D341Med (cell line): ENCODE data around the gene WDFY2.
"Not testable (repeated sequence)": the region's sequence is repeated elsewhere in the genome, so short reads cannot be mapped to it uniquely, and the experiment has no call there.

ENCODE experiments used
- DNase-seq: peaks from one replicate; pipeline ENCODE4 v3.0.0; 2012; ENCODE audit warnings: low spot score

WDFY2 gene

GRCh38 chr13:51632591-51633362 is 48.5 kb downstream of the WDFY2 start:
- no peak for DNase-seq

- DNase-seq: no peak
Measured at GRCh38 chr13:51635137-51635878, 51.0 kb downstream of the WDFY2 start.

DNA sequence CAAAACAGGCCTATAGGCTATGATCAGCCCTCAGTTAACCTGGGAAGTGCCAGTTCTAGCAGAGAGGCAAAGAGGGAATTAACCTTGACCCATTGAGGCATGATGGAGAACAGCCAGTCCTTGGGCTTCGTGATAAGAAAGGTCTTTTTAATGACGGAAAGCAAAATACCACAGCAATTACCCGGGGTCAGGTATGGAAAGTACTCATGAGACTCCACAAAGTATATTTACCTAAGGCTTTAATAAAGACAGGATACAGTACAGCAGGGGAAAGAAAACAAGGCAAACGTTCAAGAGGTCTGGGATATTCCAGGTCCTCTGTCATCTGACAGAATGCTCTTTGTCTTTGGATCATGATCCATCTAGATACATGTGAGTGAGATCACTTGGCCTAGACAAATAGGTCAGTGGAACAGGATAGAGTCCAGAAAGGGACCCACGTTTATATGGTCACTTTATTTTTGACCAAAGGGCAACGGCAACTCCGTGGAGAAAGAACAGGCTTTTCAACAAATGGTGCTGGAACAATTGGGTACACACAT is 52.2 kb downstream of the WDFY2 start:
- DNase-seq: no peak

- no peak for DNase-seq
Measured at GRCh38 chr13:51637852-51638215, 53.6 kb downstream of the WDFY2 start.

GRCh38 chr13:51638216-51638871 is 54.1 kb downstream of the WDFY2 start:
- DNase-seq: no peak

DNA sequence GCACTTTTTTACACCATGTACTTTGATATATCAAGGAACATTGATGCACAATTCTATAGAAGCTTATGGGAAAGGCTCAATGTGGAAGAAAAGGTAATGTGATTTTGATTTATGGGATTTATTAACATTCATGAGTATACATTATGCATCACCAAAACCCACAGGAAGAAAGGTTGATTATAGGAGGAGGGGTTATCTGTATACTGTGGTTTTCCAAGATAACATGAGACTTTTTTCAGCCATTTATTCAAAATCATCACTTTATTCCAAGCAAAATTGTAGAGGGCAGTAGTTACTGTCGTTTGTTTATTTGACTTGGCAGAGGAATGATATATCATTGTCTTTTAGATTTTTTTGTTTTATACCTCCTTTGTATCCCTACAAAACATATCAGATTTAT is 54.9 kb downstream of the WDFY2 start:
- DNase-seq: no peak

- not testable (repeated sequence) for DNase-seq
Measured at GRCh38 chr13:51640696-51641095, 56.4 kb downstream of the WDFY2 start.

- no peak for DNase-seq
Measured at GRCh38 chr13:51643105-51643881, 59.0 kb downstream of the WDFY2 start.

GRCh38 chr13:51643882-51644281 is 59.6 kb downstream of the WDFY2 start:
- DNase-seq: no peak

GRCh38 chr13:51644654-51645053 is 60.4 kb downstream of the WDFY2 start:
- DNase-seq: no peak

DNA sequence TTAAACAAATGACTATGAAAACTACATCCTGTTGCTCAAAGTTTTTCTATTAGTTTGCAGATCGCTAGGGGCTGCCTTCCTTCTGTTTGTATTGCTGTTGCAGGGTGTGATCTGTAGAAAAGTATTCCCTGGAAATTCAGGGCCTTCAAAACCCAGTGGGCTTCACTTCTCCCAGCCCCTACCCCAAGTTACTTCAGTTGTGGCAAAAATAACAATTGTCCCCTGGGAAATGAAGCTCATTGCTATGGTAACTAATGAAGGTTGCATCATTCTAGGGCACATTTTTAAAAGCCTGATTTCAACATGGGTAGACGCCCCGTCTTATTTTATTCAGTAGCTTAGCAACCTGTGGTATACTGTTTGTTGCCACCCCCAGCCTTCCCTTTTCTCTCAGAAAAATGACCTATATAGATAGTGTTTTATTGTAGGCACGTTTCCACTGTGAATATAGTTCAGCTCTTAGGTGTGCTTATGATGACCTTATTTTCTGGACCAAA is 60.9 kb downstream of the WDFY2 start:
- no peak for DNase-seq

DNA sequence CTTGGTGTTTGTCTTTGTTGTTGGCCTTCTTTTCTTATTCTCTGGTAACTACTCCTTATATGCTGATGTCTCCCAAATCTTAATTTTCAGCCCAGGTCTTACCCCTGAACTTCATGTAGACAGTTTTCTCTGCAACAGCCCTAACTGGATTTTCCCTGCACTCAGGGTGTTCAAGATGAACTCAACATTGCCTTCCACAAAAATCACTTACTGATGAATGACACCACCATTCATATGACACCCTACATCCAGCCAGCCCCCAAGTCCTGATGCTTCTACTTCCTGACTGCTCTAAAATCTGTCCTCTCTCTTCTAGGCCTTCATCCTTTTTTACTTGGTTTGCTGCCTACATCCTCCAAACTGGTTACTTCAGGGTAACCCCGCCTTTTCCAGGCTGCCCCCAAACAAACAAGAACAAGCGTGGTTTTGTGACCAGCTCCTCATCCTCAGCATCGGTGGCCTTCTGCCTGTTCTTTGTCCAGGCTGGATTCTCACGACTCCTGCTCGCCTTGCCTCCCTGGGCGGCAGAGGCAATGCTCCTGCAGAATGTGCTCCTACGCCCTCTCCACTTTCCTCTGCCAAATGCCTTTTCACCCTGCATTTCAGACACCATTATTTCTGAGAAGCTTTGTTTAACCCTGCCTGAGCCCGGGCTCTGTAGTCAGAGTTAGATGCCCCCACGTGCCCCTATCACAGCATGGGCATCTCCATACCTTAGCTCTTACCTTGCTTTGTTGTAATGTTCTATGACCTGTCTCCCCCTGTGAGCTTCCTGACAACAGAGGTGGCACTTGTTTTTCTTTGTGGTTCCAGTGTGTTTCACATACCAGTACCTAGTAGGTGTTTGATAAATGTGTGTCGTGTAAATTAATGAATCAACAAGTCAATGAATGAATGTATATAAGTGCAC is 61.8 kb downstream of the WDFY2 start:
- no peak for DNase-seq

DNA sequence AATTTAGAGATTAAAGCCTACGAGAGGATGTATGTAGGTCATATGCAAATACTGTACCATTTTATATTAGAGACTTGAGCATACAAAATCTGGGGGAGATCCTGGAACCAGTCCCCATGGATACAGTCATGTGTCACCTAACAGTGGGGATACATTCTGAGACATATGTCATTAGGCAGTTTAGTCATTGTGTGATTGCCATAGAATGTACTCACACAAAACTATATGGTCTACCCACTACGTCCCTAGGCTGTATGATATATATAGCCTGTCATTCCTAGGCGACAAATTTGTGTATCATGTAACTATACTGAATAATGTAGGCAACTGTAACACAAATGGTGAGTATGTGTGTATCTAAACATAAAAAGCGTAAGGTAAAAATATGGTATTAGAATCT is 62.8 kb downstream of the WDFY2 start:
- DNase-seq: no peak

- DNase-seq: not testable (repeated sequence)
Measured at GRCh38 chr13:51652193-51652592, 67.9 kb downstream of the WDFY2 start.

GRCh38 chr13:51659276-51660127 is 75.2 kb downstream of the WDFY2 start:
- DNase-seq: peak; percentile 64

GRCh38 chr13:51660813-51661212 is 76.6 kb downstream of the WDFY2 start:
- no peak for DNase-seq

DNA sequence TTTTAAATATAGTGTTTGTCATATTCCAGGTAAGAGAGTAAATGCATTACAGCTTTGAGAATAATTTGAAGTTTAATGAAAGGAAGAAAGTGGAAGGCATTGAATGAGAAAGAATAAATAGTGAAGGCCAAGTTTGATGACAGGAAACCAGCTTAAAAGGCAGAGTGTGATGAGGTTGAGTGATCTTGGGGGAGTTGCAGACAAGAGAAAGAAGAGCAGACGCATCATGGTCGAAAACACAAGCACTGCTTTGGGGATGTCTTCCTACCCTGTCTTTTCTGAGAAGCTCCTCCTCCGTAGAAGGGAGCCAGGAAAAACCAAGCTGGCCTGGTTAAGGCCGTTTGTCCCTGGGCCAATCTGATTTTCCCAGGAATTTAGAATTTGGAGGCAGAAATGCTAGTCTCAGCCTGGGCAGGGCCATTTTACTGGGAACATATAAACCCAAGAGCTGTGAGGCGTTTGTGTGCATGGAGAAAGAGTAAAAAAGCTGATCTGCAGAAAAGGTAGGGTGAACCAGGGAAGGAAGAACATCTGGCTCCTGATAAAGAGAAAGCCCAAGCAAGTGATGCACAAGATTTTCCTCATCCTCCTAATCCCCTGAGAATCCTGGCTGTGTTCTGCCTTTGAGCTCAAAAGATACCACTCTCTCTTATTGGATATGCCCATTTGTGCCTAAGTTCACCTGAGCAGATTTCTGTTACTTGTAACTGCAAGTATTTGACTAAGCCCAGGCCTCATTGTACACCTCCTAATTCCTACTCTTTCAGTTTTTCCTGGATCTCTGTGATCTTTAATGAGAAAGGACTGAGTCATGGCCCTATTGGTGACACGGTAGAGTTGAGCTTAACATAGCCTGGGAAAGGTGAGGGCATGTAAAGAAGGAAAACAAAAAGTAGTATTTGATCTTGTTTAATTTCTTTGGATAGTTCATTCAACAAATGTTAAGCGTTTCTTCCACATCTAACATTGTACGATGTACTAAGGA is 80.0 kb downstream of the WDFY2 start:
- no peak for DNase-seq

DNA sequence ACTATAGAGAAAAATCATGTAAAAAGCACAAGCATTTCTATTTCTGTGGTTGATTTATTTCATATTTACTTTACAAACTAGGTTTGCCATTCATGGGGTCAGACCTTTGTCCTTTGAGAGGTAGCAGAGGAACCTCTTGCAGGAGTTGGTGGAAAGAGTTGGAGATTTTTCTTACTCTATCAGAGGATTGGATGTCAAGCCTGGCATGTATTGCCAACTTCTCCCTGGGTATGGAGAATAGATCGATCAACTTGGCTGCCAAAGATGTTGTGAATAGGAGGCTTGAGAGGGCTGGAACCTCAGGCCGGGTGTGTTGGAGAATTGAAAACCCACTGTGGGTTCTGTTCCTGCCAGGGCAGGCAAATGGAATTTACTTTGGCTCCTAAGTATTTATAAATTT is 81.2 kb downstream of the WDFY2 start:
- DNase-seq: no peak

GRCh38 chr13:51666374-51666773 is 82.1 kb downstream of the WDFY2 start:
- DNase-seq: no peak
